Fibroblast of skin of scalp (primary cell): ENCODE data around the gene HACD4.
"Not testable (repeated sequence)": the region's sequence is repeated elsewhere in the genome, so short reads cannot be mapped to it uniquely, and the experiment has no call there.

Experiments used
- DNase-seq: peaks from one replicate; pipeline ENCODE4 v3.0.0-alpha.2; 2013

Gene HACD4

GRCh38 chr9:21015995-21016394, 15.4 kb downstream of the HACD4 start:
- no peak for DNase-seq

GRCh38 chr9:21015129-21015815, 16.2 kb downstream of the HACD4 start:
- no peak for DNase-seq

- no peak for DNase-seq
These were observed 29.4 kb downstream of the HACD4 start for GRCh38 chr9:21002040-21002439.

DNA sequence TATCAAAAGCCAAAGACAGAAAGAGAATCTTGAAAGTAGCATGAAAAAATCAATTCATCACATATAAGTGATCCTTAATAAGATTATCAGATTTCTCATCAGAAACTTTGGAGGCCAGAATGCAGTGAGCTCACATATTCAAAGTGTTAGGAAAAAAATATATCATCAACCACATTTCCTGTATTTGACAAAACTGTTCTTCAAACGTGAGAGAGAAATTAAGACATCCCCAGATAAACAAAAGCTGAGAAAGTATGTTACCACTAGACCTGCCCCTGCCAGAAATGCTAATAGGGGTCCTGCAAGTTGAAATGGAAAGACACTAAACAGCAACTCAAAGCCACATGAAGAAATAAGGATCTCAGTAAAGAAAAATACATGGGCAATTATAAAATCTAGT, 29.9 kb downstream of the HACD4 start:
- no peak for DNase-seq

DNA sequence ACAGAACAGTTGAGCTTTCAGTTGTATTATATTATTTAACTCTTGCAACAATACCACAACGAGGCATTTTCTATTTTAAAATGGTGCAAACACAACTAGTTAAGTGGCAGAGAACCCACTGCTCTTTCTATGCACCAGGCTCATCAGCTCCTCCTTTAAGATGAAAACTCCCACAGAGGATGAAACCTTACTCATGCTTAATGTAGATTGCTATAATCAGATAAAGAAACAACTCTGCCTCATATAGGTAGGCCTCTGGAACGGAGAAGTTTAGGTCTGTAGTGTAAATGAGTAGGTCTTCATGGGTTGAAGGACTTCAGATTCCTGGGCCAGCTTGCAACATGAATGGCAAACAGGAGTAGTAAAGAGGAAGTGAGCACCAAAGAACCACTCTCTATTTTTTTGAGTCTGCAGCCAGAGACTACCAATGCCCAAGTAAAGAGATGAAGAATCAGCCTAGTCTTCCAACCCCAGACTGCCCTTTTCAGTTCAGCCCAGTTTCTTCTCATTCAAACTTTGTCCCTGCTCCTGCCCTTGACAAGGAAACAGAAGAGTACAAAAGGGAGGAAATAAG, 33.9 kb downstream of the HACD4 start:
- no peak for DNase-seq

DNA sequence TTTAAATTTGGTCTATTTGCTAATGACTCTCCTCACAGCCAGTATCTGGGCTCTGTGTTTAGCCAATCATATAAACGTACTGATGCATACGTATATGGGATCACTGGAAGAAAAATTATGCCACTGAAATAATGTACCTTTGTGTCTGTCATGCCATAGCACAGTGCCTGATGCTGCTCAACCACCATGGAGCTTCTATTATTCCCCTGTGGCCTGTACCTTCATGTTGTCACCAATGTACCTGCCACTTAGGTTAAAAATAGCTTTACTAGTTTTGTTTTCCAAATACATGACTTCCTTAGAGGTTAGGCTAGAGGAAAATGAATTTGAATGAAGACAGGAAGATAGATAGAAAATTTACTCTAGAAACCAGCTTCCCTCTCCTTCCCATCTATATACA, 34.6 kb downstream of the HACD4 start:
- no peak for DNase-seq

DNA sequence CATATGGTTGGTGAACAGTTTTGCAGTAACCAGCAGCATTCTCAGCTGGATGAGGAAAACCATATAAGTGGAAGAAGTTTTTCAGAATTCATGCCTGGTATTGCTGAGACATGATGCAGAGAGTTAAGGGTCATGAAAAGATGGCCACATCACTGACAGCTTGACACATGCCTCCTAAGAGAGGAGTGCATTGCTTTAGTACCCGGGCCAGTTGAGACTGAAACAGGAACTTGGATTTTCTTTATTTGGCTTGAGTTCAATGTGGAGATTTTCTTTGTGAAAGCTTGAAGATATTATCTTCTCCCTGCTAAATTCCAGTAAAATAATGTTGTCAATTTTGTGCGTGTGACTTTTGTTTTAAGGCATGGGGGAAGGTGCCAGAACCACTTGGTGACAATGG, 35.8 kb downstream of the HACD4 start:
- no peak for DNase-seq

DNA sequence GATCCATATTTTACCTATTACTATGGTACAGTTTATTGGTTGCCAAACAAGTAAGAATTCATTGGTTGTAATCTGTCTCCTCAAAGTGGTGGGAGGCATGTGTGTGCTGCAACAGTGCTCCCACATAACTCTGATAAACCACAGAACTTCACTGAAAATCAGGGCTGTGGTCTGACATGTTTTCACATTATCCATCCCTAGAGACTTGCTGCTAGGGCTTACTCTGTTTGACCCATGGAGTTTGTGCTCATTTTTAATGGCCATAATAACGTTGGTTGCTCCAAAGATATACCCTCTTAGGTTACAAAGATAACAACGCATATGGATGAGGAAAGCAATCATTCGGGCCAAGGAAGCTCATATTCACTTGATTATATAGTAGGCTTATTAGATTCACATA, 37.0 kb downstream of the HACD4 start:
- peak; percentile 12 for DNase-seq

- DNase-seq: no peak
These were observed 40.6 kb downstream of the HACD4 start for GRCh38 chr9:20990867-20991266.

DNA sequence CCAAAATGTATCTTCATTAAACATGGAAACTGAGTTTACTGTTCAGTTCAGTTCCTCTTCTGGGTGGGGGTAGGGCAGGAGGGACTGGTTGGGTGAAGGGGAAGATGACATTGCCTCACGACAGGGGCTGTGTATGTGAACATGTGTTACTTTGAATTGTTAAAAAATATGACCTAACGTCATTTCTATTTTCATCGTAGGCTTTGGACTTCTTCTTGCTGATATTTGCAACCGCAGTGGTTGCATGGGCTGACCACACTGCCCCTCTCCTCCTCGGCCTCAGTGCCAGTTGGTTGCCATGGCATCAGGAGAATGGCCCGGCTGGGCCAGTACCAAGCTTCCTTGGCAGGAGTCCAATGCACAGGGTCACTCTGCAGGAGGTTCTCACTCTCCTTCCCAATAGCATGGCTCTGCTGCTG, 41.5 kb downstream of the HACD4 start:
- no peak for DNase-seq

GRCh38 chr9:20988671-20989315, 42.6 kb downstream of the HACD4 start:
- DNase-seq: peak; percentile 2

GRCh38 chr9:20988061-20988460, 43.4 kb downstream of the HACD4 start:
- no peak for DNase-seq

- no peak for DNase-seq
These were observed 43.9 kb downstream of the HACD4 start for GRCh38 chr9:20987521-20987920.

GRCh38 chr9:20985851-20986600, 45.4 kb downstream of the HACD4 start:
- no peak for DNase-seq

DNA sequence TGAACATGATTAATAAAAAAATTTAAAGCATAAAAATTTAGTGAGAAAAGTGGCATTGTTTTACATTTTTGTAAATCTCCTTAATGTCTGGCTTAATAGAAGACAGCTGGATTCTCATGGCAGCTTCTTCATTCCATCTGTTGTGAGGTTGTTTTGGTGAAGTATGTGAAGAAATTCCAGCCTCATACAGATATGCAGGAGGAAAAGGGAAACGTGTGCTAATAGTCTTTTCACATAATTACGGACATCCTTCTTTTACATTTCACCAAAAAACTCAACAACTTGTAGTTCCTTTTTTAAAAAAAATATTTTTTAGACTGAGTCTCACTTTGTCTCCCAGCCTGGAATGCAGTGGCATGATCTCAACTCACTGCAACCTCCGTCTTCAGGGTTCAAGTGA, 46.9 kb downstream of the HACD4 start:
- DNase-seq: peak; percentile 75

DNA sequence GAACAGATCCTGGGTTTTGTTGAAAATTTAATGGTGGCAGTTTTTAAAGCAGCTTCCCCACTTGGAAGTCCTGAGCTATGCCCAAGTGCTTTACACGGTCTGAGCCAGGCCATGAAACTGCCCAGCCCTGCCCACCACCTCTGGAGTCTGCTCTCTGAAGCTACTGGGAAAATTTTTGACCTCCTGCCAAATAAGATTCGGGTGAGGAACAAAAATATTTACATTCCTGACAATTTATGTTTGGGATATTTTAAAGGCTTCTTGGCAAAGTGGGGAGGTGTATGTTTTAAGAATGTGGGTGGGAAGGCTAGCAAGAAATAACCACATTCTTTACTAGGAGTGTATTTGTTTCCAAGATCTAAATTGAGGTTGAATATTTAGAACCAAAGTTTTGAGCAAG, 50.0 kb downstream of the HACD4 start:
- DNase-seq: peak; percentile 96

- peak; percentile 61 for DNase-seq
These were observed 50.5 kb downstream of the HACD4 start for GRCh38 chr9:20980832-20981455.

DNA sequence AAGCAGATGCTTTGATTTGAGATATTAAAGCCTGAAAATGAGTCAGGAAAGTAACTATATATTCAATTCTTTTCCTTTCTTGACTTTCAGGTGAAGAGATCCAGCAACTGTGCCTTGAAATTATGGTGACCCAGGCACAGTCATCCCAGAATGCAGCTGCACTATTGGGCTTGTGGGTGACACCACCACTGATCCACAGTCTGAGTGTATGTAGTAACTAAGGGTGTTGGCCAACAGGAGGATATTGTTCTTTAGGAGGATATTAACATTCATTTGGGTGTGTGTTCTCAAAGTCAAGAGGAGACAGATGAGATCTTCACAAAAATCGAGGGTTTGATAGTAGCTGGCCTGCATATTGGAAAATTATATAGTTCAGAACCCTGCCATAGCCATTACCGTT, 53.2 kb downstream of the HACD4 start:
- DNase-seq: no peak

GRCh38 chr9:20974191-20974938, 57.1 kb downstream of the HACD4 start:
- not testable (repeated sequence) for DNase-seq

DNA sequence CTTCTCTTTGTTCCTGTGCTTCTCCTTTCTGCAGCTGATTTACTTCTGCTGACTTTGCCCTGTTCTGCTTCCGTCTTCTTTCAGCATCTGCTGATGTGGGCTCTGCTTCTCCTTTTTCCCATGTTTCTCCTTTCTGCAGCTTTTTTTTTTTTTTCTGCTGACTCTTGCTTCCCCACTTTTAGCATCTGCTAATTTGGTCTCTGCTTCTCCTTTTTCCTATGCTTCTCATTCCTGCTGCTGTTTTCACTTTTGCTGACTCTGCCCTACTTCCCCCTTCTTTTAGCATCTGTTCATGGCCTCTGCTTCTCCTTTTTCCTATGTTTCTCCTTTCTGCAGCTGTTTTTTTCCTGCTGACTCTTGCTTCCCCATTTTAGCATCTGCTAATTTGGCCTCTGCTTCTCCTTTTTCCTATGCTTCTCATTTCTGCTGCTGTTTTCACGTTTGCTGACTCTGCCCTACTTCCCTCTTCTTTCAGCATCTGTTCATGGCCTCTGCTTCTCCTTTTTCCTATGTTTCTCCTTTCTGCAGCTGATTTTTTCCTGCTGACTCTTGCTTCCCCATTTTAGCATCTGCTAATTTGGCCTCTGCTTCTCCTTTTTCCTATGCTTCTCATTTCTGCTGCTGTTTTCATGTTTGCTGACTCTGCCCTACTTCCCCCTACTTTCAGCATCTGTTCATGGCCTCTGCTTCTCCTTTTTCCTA, 58.0 kb downstream of the HACD4 start:
- not testable (repeated sequence) for DNase-seq

DNA sequence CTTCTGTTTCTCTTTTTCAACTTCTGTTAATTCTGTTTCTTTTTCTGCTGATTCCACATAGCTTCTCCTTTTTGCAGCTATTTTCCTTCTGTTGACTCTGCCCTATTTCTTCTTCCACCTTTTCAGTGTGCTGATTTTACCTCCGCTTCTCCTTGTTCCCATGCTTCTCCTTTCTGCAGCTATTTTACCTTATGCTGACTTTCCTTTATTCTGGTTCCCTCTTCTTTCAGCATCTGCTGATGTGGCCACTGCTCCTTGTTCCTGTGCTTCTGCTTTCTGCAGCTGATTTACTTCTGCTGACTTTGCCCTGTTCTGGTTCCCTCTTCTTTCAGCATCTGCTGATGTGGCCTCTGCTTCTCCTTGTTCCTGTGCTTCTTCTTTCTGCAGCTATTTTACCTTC, 58.8 kb downstream of the HACD4 start:
- no peak for DNase-seq
